Liver (tissue), 9 donors: ENCODE results near the gene TEAD2. TPM values are rescaled to one million over a fixed set of nuclear protein-coding genes. Genes with fewer than 3 reads are reported as not detected.
"Not testable (repeated sequence)": the region's sequence is repeated elsewhere in the genome, so short reads cannot be mapped to it uniquely, and the experiment has no call there.

ENCODE experiments used
- DNase-seq: peaks from one replicate; pipeline ENCODE4 v3.0.0-alpha.2; 2017; ENCODE audit warnings: low spot score
- H3K27ac ChIP-seq, 2 donors: one replicate each; pipeline ENCODE4 v1.7.0; 2013; ENCODE audit warnings: inconsistent platforms in 2 of 2, low read length in 2 of 2, control low read depth in 1 of 2, low read depth in 1 of 2, mild to moderate bottlenecking in 1 of 2
- H3K27me3 ChIP-seq, 4 donors: one replicate each; pipeline versions ENCODE4 v1.6.1 to v1.7.0; 2013; ENCODE audit warnings: low read length in 3 of 4, inconsistent platforms in 1 of 4, mild to moderate bottlenecking in 1 of 4, moderate library complexity in 1 of 4; ENCODE audit not compliant: control insufficient read depth in 4 of 4, insufficient read depth in 4 of 4
- H3K36me3 ChIP-seq, 4 donors: one replicate each; pipeline versions ENCODE4 v1.6.1 to v1.7.0; 2013; ENCODE audit warnings: low read length in 3 of 4, mild to moderate bottlenecking in 3 of 4, low read depth in 1 of 4, moderate library complexity in 1 of 4; ENCODE audit not compliant: control insufficient read depth in 4 of 4, insufficient read depth in 3 of 4
- H3K4me1 ChIP-seq, 4 donors: one replicate each; pipeline versions ENCODE4 v1.6.1 to v1.7.0; 2013; ENCODE audit warnings: low read length in 3 of 4, mild to moderate bottlenecking in 3 of 4, moderate library complexity in 1 of 4; ENCODE audit not compliant: control insufficient read depth in 4 of 4, insufficient read depth in 4 of 4
- H3K4me3 ChIP-seq, 3 donors: one replicate each; pipeline versions ENCODE4 v1.6.1 to v1.7.0; 2013; ENCODE audit warnings: low read length in 3 of 3, control low read depth in 1 of 3, low read depth in 1 of 3, mild to moderate bottlenecking in 1 of 3
- H3K9ac ChIP-seq, 2 donors: one replicate each; pipeline ENCODE4 v1.7.0; 2013; ENCODE audit warnings: low read length in 2 of 2, mild to moderate bottlenecking in 2 of 2, moderate library complexity in 2 of 2, control low read depth in 1 of 2, low read depth in 1 of 2
- H3K9me3 ChIP-seq, 4 donors: one replicate each; pipeline versions ENCODE4 v1.6.1 to v1.7.0; 2013; ENCODE audit warnings: low read length in 3 of 4; ENCODE audit not compliant: control insufficient read depth in 4 of 4
- ATF3 ChIP-seq: IDR thresholded peaks from 2 replicates; pipeline ENCODE4 v1.6.1; 2016; ENCODE audit warnings: antibody characterized with exemption
- CTCF ChIP-seq: fragments of 150-350 bp; IDR thresholded peaks from 2 replicates; pipeline ENCODE4 v1.5.1; 2017; ENCODE audit warnings: improper control_type of control experiment, low read depth, low read length; ENCODE audit not compliant: missing input control
- EGR1 ChIP-seq, 2 donors: IDR thresholded peaks; 2 replicates each; pipeline ENCODE4 v1.6.1; 2016 to 2018; ENCODE audit warnings: antibody characterized with exemption in 2 of 2, low read depth in 2 of 2
- FOXA1 ChIP-seq: IDR thresholded peaks from 2 replicates; pipeline ENCODE4 v1.6.1; 2016; ENCODE audit warnings: antibody characterized with exemption
- FOXA2 ChIP-seq: IDR thresholded peaks from 2 replicates; pipeline ENCODE4 v1.6.1; 2016; ENCODE audit warnings: antibody characterized with exemption
- GABPA ChIP-seq, 2 donors: IDR thresholded peaks in 1 of 2; conservative IDR thresholded peaks in 1 of 2; 2 replicates each; pipeline ENCODE4 v1.6.1; 2016; ENCODE audit warnings: antibody characterized with exemption in 2 of 2, mild to moderate bottlenecking in 1 of 2, moderate library complexity in 1 of 2
- HNF4A ChIP-seq, 2 donors: conservative IDR thresholded peaks; 2 replicates each; pipeline ENCODE4 v1.6.1; 2016; ENCODE audit warnings: antibody characterized with exemption in 2 of 2, mild to moderate bottlenecking in 2 of 2
- HNF4G ChIP-seq: IDR thresholded peaks from 2 replicates; pipeline ENCODE4 v1.6.1; 2016; ENCODE audit warnings: antibody characterized with exemption
- JUND ChIP-seq, 2 donors: IDR thresholded peaks; 2 replicates each; pipeline ENCODE4 v1.6.1; 2016; ENCODE audit warnings: antibody characterized with exemption in 2 of 2
- MAX ChIP-seq: IDR thresholded peaks from 2 replicates; pipeline ENCODE4 v1.6.1; 2016; ENCODE audit warnings: antibody characterized with exemption
- NR2F2 ChIP-seq: IDR thresholded peaks from 2 replicates; pipeline ENCODE4 v1.6.1; 2016; ENCODE audit warnings: antibody characterized with exemption
- RAD21 ChIP-seq, 2 donors: IDR thresholded peaks; 2 replicates each; pipeline ENCODE4 v1.6.1; 2016; ENCODE audit warnings: antibody characterized with exemption in 2 of 2, mild to moderate bottlenecking in 2 of 2
- REST ChIP-seq: IDR thresholded peaks from 2 replicates; pipeline ENCODE4 v1.6.1; 2016; ENCODE audit warnings: antibody characterized with exemption, mild to moderate bottlenecking
- RXRA ChIP-seq, 2 donors: IDR thresholded peaks; 2 replicates each; pipeline ENCODE4 v1.6.1; 2017 to 2018; ENCODE audit warnings: antibody characterized with exemption in 2 of 2, mild to moderate bottlenecking in 1 of 2
- SP1 ChIP-seq: IDR thresholded peaks from 2 replicates; pipeline ENCODE4 v1.6.1; 2018; ENCODE audit warnings: antibody characterized with exemption, mild to moderate bottlenecking
- TAF1 ChIP-seq: conservative IDR thresholded peaks from 2 replicates; pipeline ENCODE4 v1.6.1; 2016; ENCODE audit warnings: antibody characterized with exemption, mild to moderate bottlenecking
- YY1 ChIP-seq: IDR thresholded peaks from 2 replicates; pipeline ENCODE4 v1.6.1; 2016; ENCODE audit warnings: antibody characterized with exemption, mild to moderate bottlenecking
- ZBTB33 ChIP-seq: IDR thresholded peaks from 2 replicates; pipeline ENCODE4 v1.6.1; 2016; ENCODE audit warnings: antibody characterized with exemption
- WGBS: extraction: QIAGEN DNeasy Blood & Tissue Kit; methylation state at CpG from one replicate; pipeline ENCODE4 v1.1.7; 2013; 5-methylcytosine and 5-hydroxymethylcytosine counted together
- polyA plus RNA-seq, 2 donors: library from polyadenylated mRNA; stranded (reverse) in 1 of 2; unstranded in 1 of 2; fragments of 200-250 nt in 1 of 2; fragments of >200 nt in 1 of 2; fragmentation: Nextera tagmentation in 1 of 2; extraction: Ambion mirVana in 1 of 2; gene quantifications; one replicate each; pipeline versions ENCODE4 v1.2.1 to v1.2.3, GENCODE V29; 2013 to 2015
- total RNA-seq, 2 donors: library from RNA; depleted of rRNA; stranded (reverse); fragments of >200 nt; gene quantifications; one replicate each; pipeline ENCODE4 v1.2.3, GENCODE V29; 2014
- donor health status: healthy.
- donor health status: healthy.
- donor health status: healthy.
- donor health status: healthy.
- donor health status: healthy.

TEAD2 gene
- total and polyA plus RNA-seq, 4 donors: 3.3 to 8.1 (median 4.4) TPM

GRCh38 chr19:49332691-49333417 lies 29.4 kb downstream of the TEAD2 start:
- not testable (repeated sequence) for H3K4me3 ChIP-seq, H3K9me3 ChIP-seq, H3K27ac ChIP-seq, DNase-seq, H3K27me3 ChIP-seq, H3K9ac ChIP-seq, H3K36me3 ChIP-seq
- WGBS: 94% methylated on average over 13 of the region's 13 CpGs
- peaks cover 0 to 11% (median 2%) of the 10 kb centered on the region in 4 donors for H3K4me1 ChIP-seq

GRCh38 chr19:49331616-49332055 lies 30.6 kb downstream of the TEAD2 start:
- no peak overlapping the region for H3K4me3 ChIP-seq

More at GRCh38 chr19:49331616-49332055, 30.6 kb downstream of the TEAD2 start:
- Histone ChIP-seq H3K36me3 (no peaks in the 10 kb centered on the region), H3K9ac (no peak overlapping the region), H3K9me3 (no peaks in the 10 kb centered on the region), H3K4me1 (peaks cover 0 to 9% (median 2%) of the 10 kb centered on the region in 4 donors), H3K27ac (no peak overlapping the region), H3K27me3 (no peaks in the 10 kb centered on the region)
- 18% methylated on average over 2 of the region's 2 CpGs for WGBS
- DNase-seq: peak; percentile 49
- TF ChIP-seq HNF4G (no peak), GABPA (IDR thresholded peaks at IDR 0.05 in 1 of 2, conservative IDR thresholded peaks at IDR 0.05 in 1 of 2) (peak in 1 of 2 donors; percentile 45), FOXA1 (no peak), RXRA (IDR thresholded peaks at IDR 0.05) (peak; percentile 56 to 65), CTCF (no peak), RAD21 (IDR thresholded peaks at IDR 0.05) (no peak), NR2F2 (no peak), REST (peak; percentile 44), ZBTB33 (peak; percentile 22), JUND (IDR thresholded peaks at IDR 0.05) (peak; percentile 62 to 76), FOXA2 (no peak), MAX (no peak), EGR1 (IDR thresholded peaks at IDR 0.05; ENCODE audit: low read depth in 2 of 2) (no peak), ATF3 (peak; percentile 62), TAF1 (no peak), YY1 (peak; percentile 84), HNF4A (conservative IDR thresholded peaks at IDR 0.05) (peak; percentile 59 to 76), SP1 (peak; percentile 79)
